ENCODE measurements around the gene GRIN2C.

Gene GRIN2C

DNA sequence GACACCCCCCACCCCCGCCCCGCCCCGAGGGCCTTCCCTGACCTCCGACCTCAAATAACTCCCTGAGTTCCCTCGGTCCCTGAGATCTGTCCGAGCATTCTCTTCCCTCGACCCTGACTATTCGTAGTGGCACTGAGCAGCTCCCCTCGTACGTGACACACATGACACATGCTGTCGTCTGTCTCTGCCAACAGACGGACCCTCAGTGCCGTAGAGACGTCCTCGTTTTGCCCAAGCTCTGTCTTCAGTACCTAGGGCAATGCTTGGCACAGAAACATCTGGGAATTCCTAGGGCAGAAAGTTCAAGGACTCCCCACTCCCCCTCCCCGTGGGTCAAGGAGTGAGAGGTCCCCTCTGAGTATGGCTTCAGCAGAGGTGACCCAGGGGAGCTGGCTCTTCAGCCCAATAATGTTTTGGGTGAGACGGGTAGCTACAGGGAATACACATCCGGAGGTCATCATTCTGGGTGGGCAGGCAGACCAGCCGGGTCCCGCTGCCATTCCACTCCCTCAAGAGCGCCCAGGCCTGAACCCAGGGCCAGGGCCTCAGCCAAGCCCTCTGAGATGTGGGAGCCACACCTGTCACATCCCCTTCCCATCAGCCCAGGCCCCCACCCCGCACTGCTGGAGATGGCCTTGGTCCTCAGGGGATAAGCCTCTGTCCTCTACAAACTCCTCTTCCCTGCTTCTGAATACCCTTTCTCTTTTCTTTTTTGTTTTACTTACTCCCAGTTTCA, 34.4 kb upstream of the GRIN2C start:
- TF ChIP-seq ZBTB7A (IDR thresholded peaks at IDR 0.05; ENCODE audit: low read depth) = no peak
- no peak for TF ChIP-seq TAF1 (IDR thresholded peaks at IDR 0.05; ENCODE audit: low read depth)
- TF ChIP-seq EGR1 (IDR thresholded peaks at IDR 0.05) = no peak
- TF ChIP-seq NFIC (IDR thresholded peaks at IDR 0.05) = no peak
- no peak for TF ChIP-seq CREB1 (IDR thresholded peaks at IDR 0.05; ENCODE audit: low read depth)
- TF ChIP-seq FOXM1 (IDR thresholded peaks at IDR 0.05; ENCODE audit: borderline replicate concordance, low read depth) = no peak
- no peak for TF ChIP-seq RAD21 (IDR thresholded peaks at IDR 0.05; ENCODE audit: low read depth)
- no peak for TF ChIP-seq CEBPB (IDR thresholded peaks at IDR 0.05)
- no peak for TF ChIP-seq YY1 (IDR thresholded peaks at IDR 0.05; ENCODE audit: low read depth)
- no peak for TF ChIP-seq EP300 (IDR thresholded peaks at IDR 0.05; ENCODE audit: borderline replicate concordance)
- TF ChIP-seq, protein P1, sequence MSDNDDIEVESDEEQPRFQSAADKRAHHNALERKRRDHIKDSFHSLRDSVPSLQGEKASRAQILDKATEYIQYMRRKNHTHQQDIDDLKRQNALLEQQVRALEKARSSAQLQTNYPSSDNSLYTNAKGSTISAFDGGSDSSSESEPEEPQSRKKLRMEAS (IDR thresholded peaks at IDR 0.05) = no peak
- no peak for TF ChIP-seq TCF12 (IDR thresholded peaks at IDR 0.05; ENCODE audit: low read depth)
- TF ChIP-seq, protein P2, sequence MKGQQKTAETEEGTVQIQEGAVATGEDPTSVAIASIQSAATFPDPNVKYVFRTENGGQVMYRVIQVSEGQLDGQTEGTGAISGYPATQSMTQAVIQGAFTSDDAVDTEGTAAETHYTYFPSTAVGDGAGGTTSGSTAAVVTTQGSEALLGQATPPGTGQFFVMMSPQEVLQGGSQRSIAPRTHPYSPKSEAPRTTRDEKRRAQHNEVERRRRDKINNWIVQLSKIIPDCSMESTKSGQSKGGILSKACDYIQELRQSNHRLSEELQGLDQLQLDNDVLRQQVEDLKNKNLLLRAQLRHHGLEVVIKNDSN (IDR thresholded peaks at IDR 0.05) = no peak
- TF ChIP-seq TEAD4 (IDR thresholded peaks at IDR 0.05) = no peak
- TF ChIP-seq, protein P3, sequence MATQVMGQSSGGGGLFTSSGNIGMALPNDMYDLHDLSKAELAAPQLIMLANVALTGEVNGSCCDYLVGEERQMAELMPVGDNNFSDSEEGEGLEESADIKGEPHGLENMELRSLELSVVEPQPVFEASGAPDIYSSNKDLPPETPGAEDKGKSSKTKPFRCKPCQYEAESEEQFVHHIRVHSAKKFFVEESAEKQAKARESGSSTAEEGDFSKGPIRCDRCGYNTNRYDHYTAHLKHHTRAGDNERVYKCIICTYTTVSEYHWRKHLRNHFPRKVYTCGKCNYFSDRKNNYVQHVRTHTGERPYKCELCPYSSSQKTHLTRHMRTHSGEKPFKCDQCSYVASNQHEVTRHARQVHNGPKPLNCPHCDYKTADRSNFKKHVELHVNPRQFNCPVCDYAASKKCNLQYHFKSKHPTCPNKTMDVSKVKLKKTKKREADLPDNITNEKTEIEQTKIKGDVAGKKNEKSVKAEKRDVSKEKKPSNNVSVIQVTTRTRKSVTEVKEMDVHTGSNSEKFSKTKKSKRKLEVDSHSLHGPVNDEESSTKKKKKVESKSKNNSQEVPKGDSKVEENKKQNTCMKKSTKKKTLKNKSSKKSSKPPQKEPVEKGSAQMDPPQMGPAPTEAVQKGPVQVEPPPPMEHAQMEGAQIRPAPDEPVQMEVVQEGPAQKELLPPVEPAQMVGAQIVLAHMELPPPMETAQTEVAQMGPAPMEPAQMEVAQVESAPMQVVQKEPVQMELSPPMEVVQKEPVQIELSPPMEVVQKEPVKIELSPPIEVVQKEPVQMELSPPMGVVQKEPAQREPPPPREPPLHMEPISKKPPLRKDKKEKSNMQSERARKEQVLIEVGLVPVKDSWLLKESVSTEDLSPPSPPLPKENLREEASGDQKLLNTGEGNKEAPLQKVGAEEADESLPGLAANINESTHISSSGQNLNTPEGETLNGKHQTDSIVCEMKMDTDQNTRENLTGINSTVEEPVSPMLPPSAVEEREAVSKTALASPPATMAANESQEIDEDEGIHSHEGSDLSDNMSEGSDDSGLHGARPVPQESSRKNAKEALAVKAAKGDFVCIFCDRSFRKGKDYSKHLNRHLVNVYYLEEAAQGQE (IDR thresholded peaks at IDR 0.05; ENCODE audit: low read depth) = no peak

DNA sequence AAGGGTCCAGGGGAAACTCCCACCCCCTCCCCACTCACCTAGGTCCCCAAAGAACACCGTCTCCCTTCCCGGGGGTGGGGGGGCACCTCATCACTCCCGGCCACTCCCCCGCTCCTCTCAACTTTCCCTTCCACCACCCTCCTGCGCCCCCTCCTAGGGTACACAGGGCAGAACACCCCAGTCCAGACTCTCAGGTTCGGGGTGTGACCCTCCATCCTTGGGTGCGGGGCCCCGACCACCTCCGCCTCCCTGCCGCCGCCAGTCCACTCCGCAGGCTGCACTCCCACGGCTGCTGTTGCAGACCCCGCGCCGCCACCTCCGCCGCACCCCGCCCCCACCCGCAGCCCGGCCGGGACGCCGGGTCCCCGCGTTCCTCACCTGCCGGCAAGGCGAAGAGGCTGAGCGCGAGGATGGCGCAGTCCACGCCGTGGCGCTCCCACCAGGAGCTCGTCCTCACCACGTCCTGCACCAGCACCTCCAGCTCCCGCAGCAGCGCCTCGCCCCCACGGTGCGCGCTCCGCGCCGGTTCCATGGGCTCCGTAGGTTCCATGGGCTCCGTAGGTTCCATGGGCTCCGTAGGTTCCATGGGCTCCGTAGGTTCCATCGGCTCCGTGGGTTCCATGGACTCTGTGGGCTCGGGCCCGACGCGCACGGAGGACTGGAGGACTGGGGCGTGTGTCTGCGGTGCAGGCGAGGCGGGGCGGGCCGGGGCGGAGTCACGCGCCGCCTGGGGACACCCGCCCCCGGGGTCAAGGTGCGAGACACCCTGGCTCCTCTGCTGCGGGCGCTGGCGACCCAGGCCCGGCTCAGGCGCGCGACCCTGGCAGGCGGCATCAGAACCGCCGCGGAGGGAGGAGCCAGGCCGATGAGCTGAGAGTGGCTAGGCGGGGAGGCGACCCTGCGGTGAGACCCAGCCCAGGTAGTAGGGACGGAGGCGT, 33.6 kb upstream of the GRIN2C start, which contains the start of gene FADS6:
Gene FADS6 (minus strand): TSS at position 660 of the 938 bp plus-strand sequence. CDS start 38 bp downstream, at position 622.
- TF ChIP-seq NFIC (IDR thresholded peaks at IDR 0.05) = no peak
- TF ChIP-seq, protein P2 (IDR thresholded peaks at IDR 0.05) = peak; percentile 30; the same call in 1 of the 2 replicates

DNA sequence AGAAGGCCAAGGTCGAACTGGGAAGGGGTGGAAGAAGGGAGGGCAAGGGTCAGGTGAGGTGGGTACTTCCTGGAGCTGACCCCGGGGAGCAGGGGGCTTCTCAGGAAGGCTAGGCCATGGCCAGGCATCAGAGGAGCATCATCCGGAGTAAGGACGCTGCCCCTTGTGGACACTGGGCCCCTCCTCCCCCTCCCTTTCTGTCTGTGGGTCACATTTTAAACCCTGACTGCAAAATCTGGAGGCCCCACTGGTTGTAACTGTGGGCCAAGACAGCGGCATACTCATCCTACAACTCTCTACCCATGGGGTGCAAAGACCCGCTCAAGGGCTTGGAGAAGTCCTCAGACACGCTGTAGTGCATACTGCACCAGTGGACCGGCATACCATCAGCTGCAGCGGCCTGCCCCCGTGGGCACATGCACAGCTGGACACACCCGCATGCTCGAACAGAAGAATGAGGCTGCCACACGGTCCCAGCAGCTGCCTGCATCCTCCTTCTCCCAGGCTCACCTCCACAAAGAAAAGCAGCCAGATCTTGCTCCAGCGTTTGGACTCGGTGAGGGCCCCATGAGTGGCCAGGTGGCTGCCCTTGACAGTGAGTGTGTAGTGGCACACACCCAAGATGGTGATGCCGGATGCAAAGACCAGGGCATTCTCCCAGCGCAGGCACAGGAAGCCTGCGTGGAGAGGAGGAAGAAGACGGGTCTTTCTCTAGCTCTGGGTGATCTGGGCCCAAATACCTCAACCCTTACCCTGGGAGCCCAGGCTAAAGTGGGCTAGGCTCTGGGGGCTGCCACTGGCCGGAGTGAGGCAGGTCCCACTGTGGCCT, 32.5 kb upstream of the GRIN2C start:
- TF ChIP-seq NFIC (IDR thresholded peaks at IDR 0.05) = no peak
- TF ChIP-seq, protein P1 (IDR thresholded peaks at IDR 0.05) = no peak
- no peak for TF ChIP-seq YY1 (IDR thresholded peaks at IDR 0.05; ENCODE audit: low read depth)
- no peak for TF ChIP-seq EP300 (IDR thresholded peaks at IDR 0.05; ENCODE audit: borderline replicate concordance)
- TF ChIP-seq TEAD4 (IDR thresholded peaks at IDR 0.05) = no peak
- TF ChIP-seq TAF1 (IDR thresholded peaks at IDR 0.05; ENCODE audit: low read depth) = no peak
- TF ChIP-seq, protein P3 (IDR thresholded peaks at IDR 0.05; ENCODE audit: low read depth) = no peak
- TF ChIP-seq FOXM1 (IDR thresholded peaks at IDR 0.05; ENCODE audit: borderline replicate concordance, low read depth) = no peak

DNA sequence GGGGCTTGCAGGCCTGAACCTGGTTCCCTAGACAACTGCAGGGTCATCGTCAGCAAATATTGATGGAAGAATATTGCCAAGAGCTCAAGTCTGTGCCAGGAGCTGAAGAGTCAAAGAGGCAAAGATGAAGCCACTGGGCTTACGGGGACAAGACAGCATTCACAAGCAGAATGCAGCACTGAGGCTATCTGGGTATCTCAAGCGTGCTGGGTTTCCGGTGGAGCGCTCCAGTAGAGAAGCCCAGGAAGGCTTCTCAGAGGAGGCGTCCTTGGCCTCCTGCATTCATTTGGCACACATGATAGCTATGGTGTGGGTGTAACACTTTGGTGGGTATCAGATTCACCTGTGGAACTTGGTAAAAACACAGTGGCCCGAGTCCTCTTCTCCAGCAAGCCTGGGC, 30.9 kb upstream of the GRIN2C start:
- TF ChIP-seq CEBPB (IDR thresholded peaks at IDR 0.05) = no peak
- no peak for TF ChIP-seq ZBTB7A (IDR thresholded peaks at IDR 0.05; ENCODE audit: low read depth)

DNA sequence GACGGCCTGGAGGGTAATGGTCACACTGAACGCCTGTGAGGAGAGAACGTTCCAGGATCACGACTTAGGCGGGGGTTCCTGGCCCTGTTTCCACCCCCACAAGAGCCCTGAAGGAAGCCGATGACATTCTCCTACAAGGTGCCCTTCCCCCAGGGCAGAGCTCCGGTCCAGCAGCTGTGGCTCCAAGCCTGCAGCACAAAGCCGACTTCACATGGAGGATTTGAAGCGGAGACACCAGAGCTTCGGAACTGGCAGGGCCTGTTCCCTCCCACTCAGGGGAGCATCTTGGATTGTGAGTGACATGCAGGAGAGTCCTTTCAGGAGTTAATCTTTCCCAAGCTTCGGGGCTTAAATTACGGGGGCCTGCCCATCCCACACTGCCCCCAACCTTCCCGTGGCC, 28.8 kb upstream of the GRIN2C start:
- TF ChIP-seq, protein P3 (IDR thresholded peaks at IDR 0.05; ENCODE audit: low read depth) = no peak
- TF ChIP-seq YY1 (IDR thresholded peaks at IDR 0.05; ENCODE audit: low read depth) = no peak
- no peak for TF ChIP-seq CEBPB (IDR thresholded peaks at IDR 0.05)
- no peak for TF ChIP-seq NFIC (IDR thresholded peaks at IDR 0.05)
- TF ChIP-seq EP300 (IDR thresholded peaks at IDR 0.05; ENCODE audit: borderline replicate concordance) = no peak
- TF ChIP-seq, protein P2 (IDR thresholded peaks at IDR 0.05) = no peak
- no peak for TF ChIP-seq EGR1 (IDR thresholded peaks at IDR 0.05)
- no peak for TF ChIP-seq CREB1 (IDR thresholded peaks at IDR 0.05; ENCODE audit: low read depth)
- no peak for TF ChIP-seq TEAD4 (IDR thresholded peaks at IDR 0.05)
- TF ChIP-seq, protein P1 (IDR thresholded peaks at IDR 0.05) = no peak
- TF ChIP-seq RAD21 (IDR thresholded peaks at IDR 0.05; ENCODE audit: low read depth) = no peak
- no peak for TF ChIP-seq ZBTB7A (IDR thresholded peaks at IDR 0.05; ENCODE audit: low read depth)
- no peak for TF ChIP-seq TAF1 (IDR thresholded peaks at IDR 0.05; ENCODE audit: low read depth)
- TF ChIP-seq TCF12 (IDR thresholded peaks at IDR 0.05; ENCODE audit: low read depth) = no peak
- TF ChIP-seq FOXM1 (IDR thresholded peaks at IDR 0.05; ENCODE audit: borderline replicate concordance, low read depth) = no peak

Measured in Ishikawa (cell line).